Subcutaneous adipose tissue (tissue), 4 donors: Measurements from ENCODE around the gene PDIA5. TPM values are rescaled to one million over a fixed set of nuclear protein-coding genes. Genes with fewer than 3 reads are reported as not detected.

Source experiments
- total RNA-seq, 4 donors: library from RNA; depleted of rRNA; stranded (reverse); fragments of >200 nt; gene quantifications; one replicate each; pipeline ENCODE4 v1.1.0, GENCODE V29; 2016
- TF ChIP-seq, protein P1 (sequence below): fragments of 450-650 bp; IDR thresholded peaks from one replicate; pipeline ENCODE4 v1.5.1; 2016; ENCODE audit warnings: low read depth, mild to moderate bottlenecking, control low read depth, antibody characterized with exemption, moderate library complexity

Gene PDIA5
- total RNA-seq, 4 donors from 2014 or later = 5.9 to 20.3 (median 11.3) TPM

DNA sequence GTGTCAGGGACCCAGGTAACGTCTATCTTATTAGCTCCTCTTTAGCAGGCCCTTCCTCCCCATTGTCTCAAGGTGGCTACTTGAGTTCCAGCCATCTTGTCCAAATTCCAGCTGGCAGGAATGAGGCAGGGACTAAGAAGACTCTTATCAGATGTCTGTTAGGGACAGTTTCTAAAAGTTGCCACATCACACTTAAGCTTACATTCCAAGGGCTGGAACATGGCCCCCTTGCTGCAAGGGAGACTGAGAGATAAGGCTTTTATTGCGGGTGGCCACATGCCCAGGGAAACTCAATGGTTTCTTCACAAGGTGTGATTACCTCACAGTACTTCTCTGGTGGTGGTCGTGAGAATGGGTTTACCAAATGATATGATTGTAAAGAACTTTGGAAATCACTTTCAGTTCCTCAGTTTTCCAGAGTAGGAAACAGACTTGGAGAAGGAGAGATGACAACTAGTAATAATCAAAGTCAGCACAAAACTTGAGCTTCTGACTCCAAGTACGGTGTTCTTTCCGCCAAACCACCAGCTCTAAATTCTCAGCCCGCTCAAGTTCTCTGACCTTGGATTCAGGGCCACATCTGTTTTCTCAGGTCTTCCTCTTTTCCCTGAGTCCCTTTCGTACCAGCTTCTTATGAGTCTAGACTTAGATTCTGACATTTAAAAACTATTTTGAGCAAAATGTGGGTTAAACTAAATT lies 14.2 kb downstream of the PDIA5 start:
- TF ChIP-seq, protein P1, sequence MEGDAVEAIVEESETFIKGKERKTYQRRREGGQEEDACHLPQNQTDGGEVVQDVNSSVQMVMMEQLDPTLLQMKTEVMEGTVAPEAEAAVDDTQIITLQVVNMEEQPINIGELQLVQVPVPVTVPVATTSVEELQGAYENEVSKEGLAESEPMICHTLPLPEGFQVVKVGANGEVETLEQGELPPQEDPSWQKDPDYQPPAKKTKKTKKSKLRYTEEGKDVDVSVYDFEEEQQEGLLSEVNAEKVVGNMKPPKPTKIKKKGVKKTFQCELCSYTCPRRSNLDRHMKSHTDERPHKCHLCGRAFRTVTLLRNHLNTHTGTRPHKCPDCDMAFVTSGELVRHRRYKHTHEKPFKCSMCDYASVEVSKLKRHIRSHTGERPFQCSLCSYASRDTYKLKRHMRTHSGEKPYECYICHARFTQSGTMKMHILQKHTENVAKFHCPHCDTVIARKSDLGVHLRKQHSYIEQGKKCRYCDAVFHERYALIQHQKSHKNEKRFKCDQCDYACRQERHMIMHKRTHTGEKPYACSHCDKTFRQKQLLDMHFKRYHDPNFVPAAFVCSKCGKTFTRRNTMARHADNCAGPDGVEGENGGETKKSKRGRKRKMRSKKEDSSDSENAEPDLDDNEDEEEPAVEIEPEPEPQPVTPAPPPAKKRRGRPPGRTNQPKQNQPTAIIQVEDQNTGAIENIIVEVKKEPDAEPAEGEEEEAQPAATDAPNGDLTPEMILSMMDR = no peak

DNA sequence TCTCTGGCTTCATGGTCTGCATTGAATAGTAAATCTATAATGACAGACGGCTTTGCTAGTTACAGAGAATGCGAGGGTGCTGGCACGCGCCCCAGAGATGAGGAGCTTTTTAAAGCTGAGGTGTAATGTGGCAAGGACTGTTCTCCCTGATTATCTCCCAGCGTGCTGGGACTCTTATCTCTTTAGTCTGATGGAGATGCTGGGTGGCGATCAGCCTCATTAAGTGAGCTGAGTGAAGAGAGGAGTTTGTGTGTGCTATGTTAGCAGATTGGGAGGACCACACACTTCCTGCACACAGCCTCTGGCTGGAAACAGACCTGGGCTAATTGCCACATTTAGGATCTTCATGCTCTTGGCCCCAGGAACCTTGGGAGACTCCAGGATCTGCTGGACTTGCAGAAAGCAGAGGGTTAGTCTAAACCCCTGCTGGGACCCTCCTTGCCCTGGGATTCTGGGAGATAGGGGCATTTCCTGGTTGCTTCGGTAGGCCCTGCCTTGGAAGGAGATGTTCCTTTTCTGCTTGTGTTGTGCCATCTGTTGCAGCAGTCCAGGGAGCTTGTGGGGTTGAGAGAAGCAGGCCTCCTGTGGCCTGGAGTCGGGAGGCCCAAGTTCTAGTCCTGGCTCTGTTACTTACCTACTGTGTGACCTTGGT lies 15.0 kb downstream of the PDIA5 start:
- TF ChIP-seq, protein P1 = no peak

DNA sequence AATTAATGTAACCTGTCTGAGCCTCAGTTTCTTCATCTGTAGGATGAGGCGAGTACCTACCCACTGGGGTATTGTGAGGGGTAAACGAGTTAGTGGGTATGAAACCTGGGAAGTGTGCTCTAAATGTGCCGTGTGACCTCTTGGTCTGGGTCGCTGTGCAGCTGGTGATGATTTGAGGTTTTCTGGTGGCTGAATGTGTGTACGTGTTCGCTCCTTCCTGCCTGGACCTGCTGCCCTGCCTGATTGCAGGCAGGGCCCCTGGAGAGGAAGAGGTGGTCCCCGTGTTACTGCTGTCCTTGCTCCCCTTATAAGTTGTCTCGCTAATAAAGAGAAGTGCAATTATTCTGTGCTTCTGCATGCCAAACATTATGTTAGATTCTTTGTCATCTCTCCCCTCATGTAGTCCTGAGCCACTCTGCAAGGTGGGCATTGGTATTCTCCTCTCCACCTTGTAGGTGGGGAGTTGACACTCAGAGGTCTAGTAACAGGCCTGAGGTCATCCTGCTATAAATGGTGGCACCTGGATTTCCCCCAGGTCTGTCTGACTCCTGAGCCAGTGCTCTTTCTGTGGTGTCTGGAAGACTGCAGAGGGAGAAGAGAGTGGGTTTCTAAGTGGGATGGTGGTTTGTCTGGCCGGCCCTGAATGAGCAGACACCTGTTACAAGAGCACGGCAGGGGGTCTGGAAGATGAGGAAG lies 15.7 kb downstream of the PDIA5 start:
- TF ChIP-seq, protein P1 = no peak

DNA sequence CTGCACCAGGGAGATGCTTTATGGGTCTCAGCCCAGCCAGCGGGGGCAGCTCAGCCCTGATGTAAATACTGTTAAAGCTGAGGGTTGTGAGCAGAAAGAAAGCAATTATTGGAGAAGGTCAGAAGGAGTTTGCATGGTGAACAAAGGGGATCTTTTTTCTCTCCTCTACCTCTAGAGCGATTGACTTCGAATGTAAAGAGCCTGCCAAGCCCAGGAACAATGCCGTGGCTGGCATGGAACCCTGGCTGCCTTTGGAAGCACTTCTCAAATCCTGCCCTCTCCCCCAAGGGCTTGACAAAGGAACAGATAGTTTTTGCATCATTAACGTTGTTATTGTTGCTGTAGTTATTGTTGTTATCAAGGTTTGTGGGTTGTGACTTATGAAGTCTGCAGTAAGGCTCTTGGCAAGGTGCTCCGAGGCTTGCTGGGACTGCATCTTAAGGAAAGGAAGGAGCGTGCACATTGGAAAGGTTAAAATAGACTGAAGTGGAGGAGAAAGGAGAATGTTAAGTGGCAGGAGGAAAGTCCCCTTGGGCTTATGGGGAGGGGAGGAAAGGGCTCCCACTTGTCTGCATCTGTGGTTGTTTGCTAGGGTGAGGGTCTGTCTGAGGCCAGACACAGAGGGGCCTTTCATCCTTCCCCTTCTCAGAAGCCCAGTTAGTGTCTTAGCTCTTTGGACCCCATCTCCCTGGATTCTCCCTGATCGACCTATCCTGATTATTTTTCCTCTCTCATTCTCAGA lies 16.7 kb downstream of the PDIA5 start:
- TF ChIP-seq, protein P1 = no peak

DNA sequence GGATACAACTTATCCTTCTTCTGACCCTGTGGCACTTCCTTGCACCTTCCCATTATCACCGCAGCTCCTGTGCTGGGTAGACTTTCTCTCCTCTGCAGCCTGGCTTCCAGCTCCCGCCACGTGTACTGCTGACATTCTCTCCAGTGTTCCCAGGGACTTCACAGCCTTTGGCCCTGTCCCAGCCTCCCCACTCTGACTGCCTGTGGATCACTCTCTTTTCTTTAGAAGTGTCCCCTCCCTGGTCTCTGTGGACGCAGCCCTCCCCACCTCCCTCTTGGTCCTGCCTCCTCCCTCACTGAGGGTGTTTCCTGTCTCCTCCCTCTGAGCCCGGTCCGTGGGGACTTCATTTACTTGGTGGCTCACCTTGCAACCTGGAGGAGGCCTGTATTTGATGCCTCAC lies 17.4 kb downstream of the PDIA5 start:
- TF ChIP-seq, protein P1 = no peak

DNA sequence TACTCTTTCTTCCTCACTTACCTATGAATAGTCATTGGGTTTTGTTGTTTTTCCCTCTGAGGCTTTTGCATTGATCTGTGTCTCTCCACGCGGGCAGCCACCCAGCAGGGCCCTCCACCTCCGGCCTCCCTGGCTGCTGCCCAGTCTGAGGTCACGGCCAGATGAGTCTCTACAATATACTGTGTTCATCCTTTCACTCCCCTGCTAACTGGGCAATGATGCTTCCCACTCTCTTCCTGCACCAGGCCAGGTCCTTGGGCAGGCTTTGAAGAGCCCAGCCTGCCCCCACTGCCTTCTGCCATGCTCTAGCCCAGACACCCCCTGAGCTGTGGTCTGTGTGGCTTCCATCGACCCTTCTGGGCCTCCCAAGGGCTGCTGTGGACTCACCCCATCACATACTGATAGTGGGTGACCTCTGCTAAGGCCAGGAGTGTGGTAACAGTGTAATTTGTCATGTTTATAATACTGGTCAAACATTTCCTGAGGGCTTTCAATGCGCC lies 18.0 kb downstream of the PDIA5 start:
- TF ChIP-seq, protein P1 = no peak
